Neural cell (in vitro differentiated cells): ENCODE data around the gene SLC9C1. TPM values are rescaled to one million over a fixed set of nuclear protein-coding genes. Genes with fewer than 3 reads are reported as not detected.
A peak's percentile ranks its signal among the peaks of the same experiment; 100 is the strongest.

Experiments
- H2AFZ ChIP-seq: fragments of 200-600, 300-800 bp; sonication (generic), shearing (Covaris generic); 2 replicates; pipeline ENCODE4 v1.6.0; 2014; ENCODE audit warnings: low read depth, mild to moderate bottlenecking, antibody characterized with exemption, low read length, moderate library complexity
- H3F3A ChIP-seq: fragments of 200-600 bp; shearing (Covaris generic); 2 replicates; pipeline ENCODE4 v1.6.1; 2016; ENCODE audit warnings: mild to moderate bottlenecking, moderate library complexity, mixed read lengths, antibody characterized with exemption, low read length; ENCODE audit not compliant: insufficient read depth, poor library complexity, severe bottlenecking
- H3K27ac ChIP-seq: fragments of 200-600, 300-800 bp; sonication (generic), shearing (Covaris generic); 2 replicates; pipeline ENCODE4 v1.5.1; 2014; ENCODE audit warnings: mild to moderate bottlenecking, low read length, moderate library complexity
- H3K27me3 ChIP-seq: fragments of 300-800, 200-600 bp; sonication (generic), shearing (Covaris generic); 2 replicates; pipeline ENCODE4 v1.6.0; 2014; ENCODE audit warnings: mild to moderate bottlenecking, low read depth, low read length, moderate library complexity; ENCODE audit not compliant: insufficient read depth
- H3K36me3 ChIP-seq: fragments of 300-800, 200-600 bp; sonication (generic), shearing (Covaris generic); 2 replicates; pipeline ENCODE4 v1.5.1; 2014; ENCODE audit warnings: mild to moderate bottlenecking, antibody characterized with exemption, low read length, moderate library complexity; ENCODE audit not compliant: insufficient read depth
- H3K4me2 ChIP-seq: fragments of 300-800, 200-600 bp; sonication (generic), shearing (Covaris generic); 2 replicates; pipeline ENCODE4 v1.6.0; 2014; ENCODE audit warnings: mild to moderate bottlenecking, low read length
- H3K4me3 ChIP-seq: fragments of 300-800, 200-600 bp; sonication (generic), shearing (Covaris generic); 2 replicates; pipeline ENCODE4 v1.5.1; 2014; ENCODE audit warnings: mild to moderate bottlenecking, low read length, moderate library complexity
- H3K79me2 ChIP-seq: fragments of 200-600 bp; shearing (Covaris generic); replicated peaks from 2 replicates; pipeline ENCODE4 v1.6.0; 2014; ENCODE audit warnings: mild to moderate bottlenecking, low read length, moderate library complexity; ENCODE audit not compliant: insufficient read depth
- H3K9ac ChIP-seq: fragments of 300-800, 200-600 bp; sonication (generic), shearing (Covaris generic); 2 replicates; pipeline ENCODE4 v1.6.1; 2016; ENCODE audit warnings: mild to moderate bottlenecking, low read length, mixed read lengths
- H3K9me2 ChIP-seq: fragments of 200-600 bp; shearing (Covaris generic); 2 replicates; pipeline ENCODE4 v1.6.1; 2016; ENCODE audit warnings: mild to moderate bottlenecking, low read length, mixed read lengths; ENCODE audit not compliant: insufficient read depth
- H3K9me3 ChIP-seq: fragments of 200-600, 300-800 bp; sonication (generic), shearing (Covaris generic); 2 replicates; pipeline ENCODE4 v1.6.1; 2016; ENCODE audit warnings: mild to moderate bottlenecking, mixed run types, low read length, moderate library complexity, mixed read lengths
- H4K20me1 ChIP-seq: fragments of 200-600 bp; shearing (Covaris generic); 2 replicates; pipeline ENCODE4 v1.6.1; 2016; ENCODE audit warnings: mild to moderate bottlenecking, mixed run types; ENCODE audit not compliant: insufficient read depth
- CTCF ChIP-seq: fragments of 450-650 bp; IDR thresholded peaks from 2 replicates; pipeline ENCODE4 v1.5.1; 2014; ENCODE audit warnings: antibody characterized with exemption, mild to moderate bottlenecking, moderate library complexity; ENCODE audit not compliant: poor library complexity, severe bottlenecking
- EP300 ChIP-seq: fragments of 450-650 bp; conservative IDR thresholded peaks from 2 replicates; pipeline ENCODE4 v1.6.1; 2014; ENCODE audit warnings: antibody characterized with exemption, mild to moderate bottlenecking, moderate library complexity; ENCODE audit not compliant: poor library complexity, severe bottlenecking
- MXI1 ChIP-seq: fragments of 450-650 bp; conservative IDR thresholded peaks from 2 replicates; pipeline ENCODE4 v1.6.1; 2014; ENCODE audit warnings: antibody characterized with exemption, mild to moderate bottlenecking; ENCODE audit not compliant: poor library complexity, severe bottlenecking
- RAD21 ChIP-seq: fragments of 450-650 bp; conservative IDR thresholded peaks from 2 replicates; pipeline ENCODE4 v1.6.1; 2014; ENCODE audit warnings: antibody characterized with exemption, mild to moderate bottlenecking, moderate library complexity
- SMC3 ChIP-seq: fragments of 450-650 bp; conservative IDR thresholded peaks from 2 replicates; pipeline ENCODE4 v1.6.1; 2014; ENCODE audit warnings: antibody characterized with exemption, mild to moderate bottlenecking, moderate library complexity; ENCODE audit not compliant: poor library complexity
- polyA plus RNA-seq: library from polyadenylated mRNA; depleted of rRNA; stranded (reverse); fragments of >200 nt; gene quantifications from 2 replicates; pipeline ENCODE4 v1.2.3, GENCODE V29; 2014
- TF ChIP-seq, protein P1 (sequence below): IDR thresholded peaks from 2 replicates; pipeline ENCODE4 v1.6.1; 2012; ENCODE audit warnings: borderline replicate concordance

The SLC9C1 gene
- polyA plus RNA-seq, 1 donor from 2014 or later: not detected

- Histone ChIP-seq H3K4me2 (peak overlapping the region; percentile 73), H3K27ac (peak overlapping the region; percentile 100), H3F3A (peaks cover 10% of the 10 kb centered on the region), H3K9me2 (no peaks in the 10 kb centered on the region), H3K9ac (peak overlapping the region; percentile 99), H3K4me3 (peak overlapping the region; percentile 77), H3K36me3 (peaks cover 6% of the 10 kb centered on the region), H3K79me2 (peaks cover 76% of the 10 kb centered on the region), H3K27me3 (no peaks in the 10 kb centered on the region), H2AFZ (no peak overlapping the region), H4K20me1 (peaks cover 4% of the 10 kb centered on the region), H3K9me3 (no peaks in the 10 kb centered on the region)
- TF ChIP-seq SMC3 (no peak), CTCF (peak; percentile 12), MXI1 (no peak), RAD21 (no peak)
These were observed 41.4 kb upstream of the SLC9C1 start for GRCh38 chr3:112335434-112335781.

DNA sequence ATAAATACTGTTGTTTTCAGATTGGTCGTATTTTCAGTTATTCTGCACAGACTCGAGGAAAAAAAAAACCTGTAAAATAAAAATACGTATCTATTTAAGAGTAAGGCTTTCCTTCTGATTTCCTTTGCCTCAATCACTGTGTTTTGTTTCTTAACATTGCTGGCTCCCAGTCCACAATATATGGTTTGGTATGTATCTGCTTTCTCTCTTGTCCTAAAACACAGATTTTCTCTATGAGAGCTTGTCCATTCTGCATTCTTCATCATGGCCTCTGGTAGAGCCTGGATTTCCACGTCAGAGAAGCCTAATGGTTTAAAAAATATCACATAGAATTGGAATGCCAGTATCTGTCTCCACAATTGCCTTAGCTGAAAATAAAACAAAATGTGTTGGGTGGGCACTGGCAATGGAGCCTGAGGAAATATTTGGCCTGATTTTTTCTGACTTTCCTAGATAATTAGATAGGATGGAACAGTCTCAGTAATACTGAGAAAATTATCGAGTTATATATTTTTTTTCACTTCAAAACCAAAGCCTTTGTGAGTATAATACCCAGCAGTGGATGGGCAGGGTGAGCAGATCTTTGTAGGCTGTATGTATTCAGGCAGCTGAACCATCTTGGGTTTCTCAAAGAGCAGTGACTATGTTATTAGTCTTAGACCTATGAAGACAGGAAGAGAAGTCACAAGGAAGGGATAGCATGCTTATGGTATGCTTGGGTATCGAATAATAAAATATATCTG, 40.8 kb upstream of the SLC9C1 start:
- Histone ChIP-seq H3K9me3 (no peaks in the 10 kb centered on the region), H3K79me2 (peaks cover 70% of the 10 kb centered on the region), H3K4me2 (peak overlapping the region; percentile 73), H3F3A (peaks cover 7% of the 10 kb centered on the region), H3K27me3 (no peaks in the 10 kb centered on the region), H3K36me3 (peaks cover 6% of the 10 kb centered on the region), H3K9me2 (no peaks in the 10 kb centered on the region), H3K4me3 (peak overlapping the region; percentile 77), H4K20me1 (no peaks in the 10 kb centered on the region), H3K27ac (peak overlapping the region; percentile 100), H2AFZ (peak overlapping the region; percentile 77), H3K9ac (peak overlapping the region; percentile 99)
- TF ChIP-seq, protein P1, sequence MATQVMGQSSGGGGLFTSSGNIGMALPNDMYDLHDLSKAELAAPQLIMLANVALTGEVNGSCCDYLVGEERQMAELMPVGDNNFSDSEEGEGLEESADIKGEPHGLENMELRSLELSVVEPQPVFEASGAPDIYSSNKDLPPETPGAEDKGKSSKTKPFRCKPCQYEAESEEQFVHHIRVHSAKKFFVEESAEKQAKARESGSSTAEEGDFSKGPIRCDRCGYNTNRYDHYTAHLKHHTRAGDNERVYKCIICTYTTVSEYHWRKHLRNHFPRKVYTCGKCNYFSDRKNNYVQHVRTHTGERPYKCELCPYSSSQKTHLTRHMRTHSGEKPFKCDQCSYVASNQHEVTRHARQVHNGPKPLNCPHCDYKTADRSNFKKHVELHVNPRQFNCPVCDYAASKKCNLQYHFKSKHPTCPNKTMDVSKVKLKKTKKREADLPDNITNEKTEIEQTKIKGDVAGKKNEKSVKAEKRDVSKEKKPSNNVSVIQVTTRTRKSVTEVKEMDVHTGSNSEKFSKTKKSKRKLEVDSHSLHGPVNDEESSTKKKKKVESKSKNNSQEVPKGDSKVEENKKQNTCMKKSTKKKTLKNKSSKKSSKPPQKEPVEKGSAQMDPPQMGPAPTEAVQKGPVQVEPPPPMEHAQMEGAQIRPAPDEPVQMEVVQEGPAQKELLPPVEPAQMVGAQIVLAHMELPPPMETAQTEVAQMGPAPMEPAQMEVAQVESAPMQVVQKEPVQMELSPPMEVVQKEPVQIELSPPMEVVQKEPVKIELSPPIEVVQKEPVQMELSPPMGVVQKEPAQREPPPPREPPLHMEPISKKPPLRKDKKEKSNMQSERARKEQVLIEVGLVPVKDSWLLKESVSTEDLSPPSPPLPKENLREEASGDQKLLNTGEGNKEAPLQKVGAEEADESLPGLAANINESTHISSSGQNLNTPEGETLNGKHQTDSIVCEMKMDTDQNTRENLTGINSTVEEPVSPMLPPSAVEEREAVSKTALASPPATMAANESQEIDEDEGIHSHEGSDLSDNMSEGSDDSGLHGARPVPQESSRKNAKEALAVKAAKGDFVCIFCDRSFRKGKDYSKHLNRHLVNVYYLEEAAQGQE: peak; percentile 80
- TF ChIP-seq EP300 (no peak), CTCF (no peak), RAD21 (no peak)
